ENCODE measurements around the gene OPCML. TPM values are rescaled to one million over a fixed set of nuclear protein-coding genes. Genes with fewer than 3 reads are reported as not detected.

OPCML gene
- total RNA-seq, 2 donors from 2014 or later, result not detected

DNA sequence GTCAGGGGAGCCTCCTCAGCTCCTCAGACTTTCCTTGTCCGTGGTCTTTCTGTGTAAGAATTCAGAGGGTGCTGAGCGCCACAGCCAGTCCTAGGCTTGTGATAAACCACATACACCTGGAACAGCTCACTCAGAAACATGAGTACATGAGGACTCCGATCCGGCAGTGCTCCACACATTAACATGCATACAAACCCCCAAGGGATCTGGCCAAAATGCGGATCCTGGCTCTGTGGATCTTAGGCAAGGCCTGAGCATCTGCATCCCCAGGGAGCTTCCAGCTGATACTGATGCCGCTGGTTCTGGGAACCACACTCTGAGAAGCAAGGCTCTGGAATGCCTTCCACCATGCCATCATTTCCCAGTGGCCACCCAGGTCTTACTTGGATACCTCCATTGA lies 20.6 kb upstream of the OPCML start:
- no peak for DNase-seq (ENCODE audit: low spot score)
- no peak overlapping the region for H3K4me3 Mint-ChIP-seq
- H3K36me3 Mint-ChIP-seq, result no peaks in the 10 kb centered on the region
- no peak overlapping the region for H3K27ac Mint-ChIP-seq
- H3K4me1 Mint-ChIP-seq (ENCODE audit: low read depth in 2 of 2), result no peaks in the 10 kb centered on the region
- peaks cover 4% of the 10 kb centered on the region for H3K9me3 Mint-ChIP-seq
- H3K27me3 Mint-ChIP-seq, result no peaks in the 10 kb centered on the region
- ATAC-seq, result no peak

DNA sequence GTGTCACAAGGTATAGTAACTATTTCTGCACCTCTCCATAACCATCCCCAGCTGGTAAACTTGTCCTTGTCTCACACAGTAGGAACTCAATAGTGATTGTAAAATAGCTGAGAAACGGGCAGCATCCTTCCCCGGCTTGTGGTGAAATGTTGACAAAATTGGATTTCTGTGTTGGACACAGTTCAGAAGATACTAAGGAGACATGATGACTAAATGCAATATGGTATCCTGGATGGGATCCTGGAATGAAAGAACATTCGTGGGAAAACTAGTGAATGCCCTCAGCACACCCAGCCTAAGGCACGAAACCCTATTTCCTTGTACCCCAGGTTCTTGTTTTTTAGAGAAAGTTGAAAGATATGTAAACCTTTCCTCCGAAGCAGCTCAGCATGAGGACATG lies 18.8 kb upstream of the OPCML start:
- Mint-ChIP-seq H3K27ac (no peak overlapping the region), H3K36me3 (no peaks in the 10 kb centered on the region), H3K4me3 (no peak overlapping the region), H3K27me3 (no peaks in the 10 kb centered on the region), H3K4me1 (ENCODE audit: low read depth in 2 of 2) (no peaks in the 10 kb centered on the region), H3K9me3 (peaks cover 3% of the 10 kb centered on the region)
- ATAC-seq (no peak), DNase-seq (ENCODE audit: low spot score) (no peak)

DNA sequence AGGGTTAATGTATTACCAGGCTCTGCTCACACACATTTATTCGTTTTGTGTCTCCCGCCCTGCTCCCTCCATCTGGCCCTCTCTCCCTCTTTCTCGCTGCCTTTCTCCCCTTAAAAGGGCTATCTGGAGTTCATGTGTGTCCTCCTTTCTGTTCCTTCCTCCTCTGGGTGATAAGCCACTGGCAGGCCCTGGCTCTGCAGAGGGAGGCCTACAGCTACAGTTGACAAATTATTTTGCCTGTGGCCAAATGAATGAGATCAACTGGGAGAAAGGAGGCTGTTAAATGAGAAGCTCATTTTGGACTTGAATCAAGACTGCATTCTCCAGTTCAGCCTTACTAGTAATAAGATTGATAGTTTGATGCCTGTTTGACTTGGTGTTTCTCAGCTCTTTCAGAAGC lies 17.5 kb upstream of the OPCML start:
- Mint-ChIP-seq H3K27ac (no peak overlapping the region), H3K4me3 (no peak overlapping the region), H3K27me3 (no peaks in the 10 kb centered on the region), H3K9me3 (peaks cover 3% of the 10 kb centered on the region), H3K4me1 (ENCODE audit: low read depth in 2 of 2) (no peaks in the 10 kb centered on the region), H3K36me3 (no peaks in the 10 kb centered on the region)
- DNase-seq (ENCODE audit: low spot score) (no peak), ATAC-seq (no peak)

DNA sequence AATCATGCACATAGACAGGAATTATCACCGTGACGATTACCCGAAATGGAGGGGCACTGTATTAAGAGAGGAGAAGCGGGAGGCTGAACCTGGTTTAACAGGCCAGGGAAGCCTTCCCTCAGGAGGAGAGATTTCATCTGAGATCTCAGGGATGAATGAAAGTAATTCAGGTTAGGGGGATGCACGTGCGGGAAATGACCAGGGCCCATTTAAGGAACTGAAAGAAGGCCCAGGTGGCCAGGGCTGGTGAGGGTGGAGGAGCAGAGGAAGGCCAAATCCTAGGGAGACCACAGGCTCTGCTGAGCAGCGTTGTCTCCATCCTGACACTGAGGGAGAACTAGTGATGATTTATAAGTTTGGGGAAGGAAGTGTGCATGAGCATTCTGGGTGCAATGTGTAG lies 16.3 kb upstream of the OPCML start:
- ATAC-seq (no peak), DNase-seq (ENCODE audit: low spot score) (no peak)
- H3K4me1 Mint-ChIP-seq (ENCODE audit: low read depth in 2 of 2), result no peaks in the 10 kb centered on the region
- no peaks in the 10 kb centered on the region for H3K36me3 Mint-ChIP-seq
- H3K27me3 Mint-ChIP-seq, result no peaks in the 10 kb centered on the region
- no peak overlapping the region for H3K4me3 Mint-ChIP-seq
- no peak overlapping the region for H3K27ac Mint-ChIP-seq
- peaks cover 3% of the 10 kb centered on the region for H3K9me3 Mint-ChIP-seq

DNA sequence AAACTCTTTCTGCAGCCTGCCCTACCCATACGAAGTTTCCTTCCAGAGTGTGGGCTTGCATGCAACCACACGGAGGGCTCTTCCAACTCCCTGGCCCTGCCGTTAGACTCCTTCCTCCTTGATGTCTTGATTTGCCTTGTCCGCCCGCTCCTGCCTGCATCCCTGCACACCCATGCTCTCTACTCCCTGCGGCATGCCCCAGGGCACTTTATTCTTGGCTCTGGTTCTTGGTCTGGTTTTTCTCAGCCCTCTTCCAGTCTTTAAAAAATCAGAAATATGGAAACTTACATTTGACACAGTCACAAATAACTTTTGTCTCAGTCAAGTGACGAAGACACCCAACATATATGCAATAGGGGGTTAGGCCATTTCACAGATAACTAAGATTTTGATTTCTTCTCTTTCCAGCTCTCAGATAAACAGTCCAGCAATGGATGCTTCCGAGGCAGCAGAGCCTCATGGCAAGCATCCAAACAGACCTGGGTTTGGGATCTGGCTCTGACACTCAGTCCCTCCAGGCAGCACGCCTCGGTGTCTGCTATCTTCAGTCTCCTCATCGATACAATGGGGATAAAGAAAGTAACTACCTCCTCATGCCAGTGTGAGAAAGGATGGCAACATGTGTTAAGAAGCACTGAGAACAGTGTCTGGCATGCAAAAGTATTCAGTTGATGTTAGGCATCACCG lies 15.7 kb upstream of the OPCML start:
- Mint-ChIP-seq H3K4me1 (ENCODE audit: low read depth in 2 of 2) (no peaks in the 10 kb centered on the region), H3K27me3 (no peaks in the 10 kb centered on the region), H3K9me3 (peaks cover 3% of the 10 kb centered on the region), H3K36me3 (no peaks in the 10 kb centered on the region), H3K27ac (no peak overlapping the region), H3K4me3 (no peak overlapping the region)
- DNase-seq (ENCODE audit: low spot score) (no peak), ATAC-seq (no peak)

DNA sequence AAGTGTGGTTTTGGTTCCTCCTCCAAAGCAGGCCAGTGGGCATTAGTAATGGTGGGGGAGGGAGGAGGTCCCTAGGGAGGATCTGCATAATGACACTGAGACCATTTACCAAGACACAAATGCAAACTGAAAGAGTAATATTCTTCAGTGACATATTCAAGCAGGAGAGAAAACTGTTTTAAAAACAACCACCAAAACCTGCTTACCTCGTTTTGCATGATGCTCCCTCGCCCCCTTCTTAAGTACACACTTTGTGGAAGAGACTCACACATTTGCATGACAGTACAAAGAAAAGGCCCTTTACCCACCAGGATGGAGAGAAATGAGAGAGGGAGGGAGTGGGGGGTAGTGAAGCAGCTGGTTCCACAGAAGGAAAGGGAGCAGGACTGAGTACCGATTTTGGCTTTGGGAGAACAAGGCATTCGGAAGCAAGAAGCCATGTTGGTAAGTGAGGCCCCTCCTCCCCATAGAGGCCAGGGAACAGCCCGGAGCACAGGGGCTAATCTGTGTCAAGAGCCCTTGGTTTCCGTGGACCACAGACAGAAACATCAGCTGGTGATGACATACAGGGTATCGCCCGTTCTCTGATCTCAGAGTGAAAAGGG lies 13.0 kb upstream of the OPCML start:
- ATAC-seq (no peak), DNase-seq (ENCODE audit: low spot score) (no peak)
- Mint-ChIP-seq H3K9me3 (peaks cover 3% of the 10 kb centered on the region), H3K4me1 (ENCODE audit: low read depth in 2 of 2) (no peaks in the 10 kb centered on the region), H3K27me3 (no peaks in the 10 kb centered on the region), H3K36me3 (no peaks in the 10 kb centered on the region), H3K4me3 (no peak overlapping the region), H3K27ac (no peak overlapping the region)

DNA sequence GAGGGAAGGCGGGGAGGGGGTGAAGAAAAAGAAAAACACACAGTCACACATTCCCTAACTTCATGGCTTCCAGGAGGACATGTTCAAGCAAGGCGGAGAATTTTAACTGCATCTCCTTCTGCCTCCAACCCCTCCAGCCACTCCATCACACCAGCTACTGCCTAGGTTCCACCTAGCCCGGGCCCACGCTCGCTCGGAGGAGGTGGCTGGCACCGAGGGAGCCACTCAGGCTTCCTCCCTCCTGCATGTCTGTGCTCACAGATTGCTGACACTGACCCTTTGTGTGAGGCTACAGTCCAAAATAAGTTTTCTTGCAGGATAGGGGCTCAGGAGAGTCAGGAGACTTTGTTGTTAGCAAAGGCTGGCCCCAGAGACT lies 9.4 kb upstream of the OPCML start:
- ATAC-seq, result no peak
- no peak overlapping the region for H3K4me3 Mint-ChIP-seq
- H3K27me3 Mint-ChIP-seq, result no peaks in the 10 kb centered on the region
- H3K36me3 Mint-ChIP-seq, result no peaks in the 10 kb centered on the region
- H3K4me1 Mint-ChIP-seq (ENCODE audit: low read depth in 2 of 2), result no peaks in the 10 kb centered on the region
- no peak overlapping the region for H3K27ac Mint-ChIP-seq
- H3K9me3 Mint-ChIP-seq, result peaks cover 3% of the 10 kb centered on the region
- DNase-seq (ENCODE audit: low spot score), result no peak

DNA sequence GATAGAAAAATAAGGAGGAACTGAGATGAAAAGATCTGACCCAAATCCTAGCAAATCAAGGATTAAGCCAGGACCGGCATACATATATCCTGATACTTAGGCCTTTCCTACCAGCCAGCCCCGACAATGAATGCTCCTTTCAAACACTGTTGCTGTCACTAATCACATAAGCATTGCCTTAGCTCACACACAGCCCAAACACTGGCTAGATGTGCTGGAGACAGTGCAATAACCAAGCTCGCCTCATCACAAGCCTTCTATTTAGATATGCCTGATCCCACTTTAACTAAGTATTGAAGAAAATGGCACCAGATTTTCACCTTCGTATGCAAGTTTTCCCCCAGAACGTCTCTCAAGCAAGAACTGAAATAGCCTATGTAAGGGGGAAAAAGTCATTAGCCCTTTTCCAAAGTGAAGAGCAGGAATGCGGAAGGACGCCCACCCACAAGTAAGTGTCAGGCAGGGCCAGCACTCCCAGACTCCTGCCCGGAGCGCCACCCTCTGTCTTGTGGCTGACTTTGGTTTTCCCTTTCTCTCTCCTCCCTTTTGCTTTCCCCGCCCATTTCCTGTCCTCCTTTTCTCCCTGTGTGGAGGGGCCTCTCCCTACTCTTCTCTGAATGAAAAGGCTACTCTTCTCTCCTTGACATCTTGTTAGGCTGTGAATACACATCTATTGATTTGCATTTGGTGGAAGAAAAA lies 8.9 kb upstream of the OPCML start:
- Mint-ChIP-seq H3K4me1 (ENCODE audit: low read depth in 2 of 2) (no peaks in the 10 kb centered on the region), H3K9me3 (peaks cover 3% of the 10 kb centered on the region), H3K27ac (no peak overlapping the region), H3K27me3 (no peaks in the 10 kb centered on the region), H3K4me3 (no peak overlapping the region), H3K36me3 (no peaks in the 10 kb centered on the region)
- no peak for ATAC-seq
- no peak for DNase-seq (ENCODE audit: low spot score)

DNA sequence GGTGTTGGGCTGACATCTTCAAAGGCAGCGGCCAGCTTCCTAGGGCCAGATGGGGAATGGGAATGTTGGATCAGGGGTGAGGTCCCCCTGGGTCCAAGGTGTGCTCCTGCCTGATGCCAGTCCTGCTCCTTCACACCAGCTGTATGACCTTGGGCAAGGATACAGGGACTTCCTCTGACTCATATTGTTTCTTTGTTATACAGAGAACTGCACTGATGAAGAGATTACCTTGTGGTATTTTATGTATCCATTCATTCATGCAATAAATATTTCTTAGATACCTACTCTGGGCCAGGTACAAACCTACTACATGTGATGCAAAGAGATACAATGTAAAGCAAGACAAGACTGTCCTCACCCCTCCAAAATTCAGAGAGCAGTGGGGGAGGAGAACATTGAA lies 3.9 kb upstream of the OPCML start:
- Mint-ChIP-seq H3K27me3 (peaks cover 16 to 29% of the 10 kb centered on the region in 2 donors), H3K36me3 (no peaks in the 10 kb centered on the region), H3K27ac (no peak overlapping the region), H3K9me3 (peaks cover 3% of the 10 kb centered on the region), H3K4me3 (no peak overlapping the region), H3K4me1 (ENCODE audit: low read depth in 2 of 2) (no peaks in the 10 kb centered on the region)
- DNase-seq (ENCODE audit: low spot score) (no peak), ATAC-seq (no peak)

DNA sequence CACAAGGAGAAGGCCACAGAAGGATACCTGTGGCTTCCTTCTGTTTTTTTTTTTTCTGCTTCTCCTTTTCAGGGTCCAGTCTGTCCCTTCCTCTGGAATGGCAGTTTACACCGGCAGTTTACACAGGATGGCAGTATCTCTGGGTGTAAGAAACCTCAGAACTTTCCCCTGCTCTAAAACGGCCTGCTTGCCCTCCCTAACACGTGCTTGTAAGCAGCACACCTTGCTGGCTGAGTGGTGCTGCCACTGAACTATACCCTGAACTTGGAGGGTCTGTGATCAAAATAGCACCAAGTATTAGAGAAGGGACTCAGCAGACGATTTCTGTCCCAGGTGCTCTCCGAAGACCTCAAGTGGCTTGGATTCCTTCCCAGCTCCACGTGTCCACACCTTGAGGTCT lies 904 bp upstream of the OPCML start:
- H3K27me3 Mint-ChIP-seq, result peaks cover 31 to 43% of the 10 kb centered on the region in 2 donors
- H3K36me3 Mint-ChIP-seq, result no peaks in the 10 kb centered on the region
- no peaks in the 10 kb centered on the region for H3K4me1 Mint-ChIP-seq (ENCODE audit: low read depth in 2 of 2)
- no peak for DNase-seq (ENCODE audit: low spot score)
- H3K9me3 Mint-ChIP-seq, result no peaks in the 10 kb centered on the region
- H3K27ac Mint-ChIP-seq, result no peak overlapping the region
- H3K4me3 Mint-ChIP-seq, result no peak overlapping the region
- ATAC-seq, result no peak

DNA sequence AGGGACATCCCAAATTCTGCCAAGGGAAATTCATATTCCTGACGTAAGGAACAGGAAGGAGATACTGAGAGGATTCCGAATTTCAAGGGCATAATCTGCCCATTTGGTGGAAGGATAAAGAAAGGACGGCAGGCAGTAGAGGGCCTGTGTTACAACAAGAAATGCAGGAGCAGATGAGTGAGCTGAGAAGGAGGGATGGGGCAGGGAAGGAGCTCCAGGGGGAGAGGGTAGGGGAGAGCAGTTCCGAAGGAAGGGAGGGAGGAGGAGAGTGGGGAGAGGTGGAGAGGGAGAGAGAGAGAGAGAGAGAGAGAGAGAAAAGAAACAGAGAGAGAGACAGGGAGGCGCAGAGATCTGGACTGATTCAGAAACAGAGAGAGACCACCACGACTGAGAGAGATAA lies 843 bp downstream of the OPCML start:
- Mint-ChIP-seq H3K4me1 (ENCODE audit: low read depth in 2 of 2) (no peaks in the 10 kb centered on the region), H3K36me3 (no peaks in the 10 kb centered on the region), H3K4me3 (no peak overlapping the region), H3K9me3 (no peaks in the 10 kb centered on the region), H3K27ac (no peak overlapping the region), H3K27me3 (peaks cover 31 to 44% of the 10 kb centered on the region in 2 donors)
- peak in 1 of 2 donors; percentile 26 for ATAC-seq
- DNase-seq (ENCODE audit: low spot score), result no peak

DNA sequence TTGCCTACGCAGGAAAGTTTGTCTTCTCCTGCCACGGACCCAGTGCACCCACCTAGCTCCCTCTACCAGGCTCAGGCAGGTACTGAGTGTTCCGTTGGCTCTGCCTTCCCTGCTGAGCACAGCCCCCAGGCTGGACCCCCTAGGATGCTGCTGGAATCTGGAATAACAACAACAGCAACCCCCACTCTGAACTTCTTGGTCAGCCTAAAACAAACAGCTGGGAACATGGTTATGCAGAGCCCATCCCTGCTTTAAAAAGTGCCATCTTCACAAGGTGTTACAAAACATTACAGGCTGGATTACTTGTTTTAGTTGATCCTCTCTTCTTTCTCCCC lies 1.8 kb downstream of the OPCML start:
- no peak for ATAC-seq
- H3K4me1 Mint-ChIP-seq (ENCODE audit: low read depth in 2 of 2), result no peaks in the 10 kb centered on the region

DNA sequence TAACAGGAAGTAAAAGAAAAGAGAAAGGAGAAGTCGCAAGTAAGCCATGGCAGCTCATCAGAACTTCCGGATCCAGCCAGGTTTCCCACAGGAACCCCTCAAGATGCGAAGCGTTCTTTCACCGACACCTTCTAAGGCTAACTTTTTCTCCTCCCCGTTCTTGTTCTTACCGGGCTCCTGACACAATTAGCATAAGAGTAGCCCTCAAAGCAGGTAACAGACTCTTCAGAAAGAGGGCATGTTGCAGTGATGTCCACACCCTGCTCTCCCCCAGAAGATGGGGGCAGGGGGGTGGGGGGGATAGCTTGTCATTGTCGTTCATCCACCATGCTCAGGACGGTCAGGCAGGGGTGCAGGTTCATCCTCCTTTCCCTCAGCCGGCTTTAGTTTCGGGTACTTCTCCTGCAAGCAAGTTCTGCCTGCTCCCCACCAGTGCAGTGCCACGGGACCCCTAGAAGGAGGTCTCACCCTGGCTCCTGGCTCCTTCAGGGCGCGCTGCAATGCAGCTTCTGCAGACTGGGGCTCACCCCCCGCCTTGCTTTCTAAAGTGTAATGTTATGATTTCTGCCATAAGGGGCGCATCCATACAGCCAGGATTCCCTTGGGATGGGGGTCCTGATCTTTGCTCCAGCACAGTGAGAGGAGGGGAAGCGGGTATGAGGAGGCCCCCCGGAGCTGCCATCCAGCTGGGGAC lies 2.3 kb downstream of the OPCML start:
- DNase-seq (ENCODE audit: low spot score) (no peak), ATAC-seq (no peak)
- H3K4me1 Mint-ChIP-seq (ENCODE audit: low read depth in 2 of 2), result no peaks in the 10 kb centered on the region
- H3K4me3 Mint-ChIP-seq, result no peak overlapping the region
- H3K27ac Mint-ChIP-seq, result no peak overlapping the region
- H3K36me3 Mint-ChIP-seq, result no peaks in the 10 kb centered on the region
- H3K27me3 Mint-ChIP-seq, result peaks cover 31 to 44% of the 10 kb centered on the region in 2 donors
- H3K9me3 Mint-ChIP-seq, result no peaks in the 10 kb centered on the region

More for the DNA sequence above, 1.8 kb downstream of the OPCML start:
- Mint-ChIP-seq H3K9me3 (no peaks in the 10 kb centered on the region), H3K27ac (no peak overlapping the region), H3K36me3 (no peaks in the 10 kb centered on the region), H3K4me3 (no peak overlapping the region), H3K27me3 (peaks cover 31 to 44% of the 10 kb centered on the region in 2 donors)
- no peak for DNase-seq (ENCODE audit: low spot score)

DNA sequence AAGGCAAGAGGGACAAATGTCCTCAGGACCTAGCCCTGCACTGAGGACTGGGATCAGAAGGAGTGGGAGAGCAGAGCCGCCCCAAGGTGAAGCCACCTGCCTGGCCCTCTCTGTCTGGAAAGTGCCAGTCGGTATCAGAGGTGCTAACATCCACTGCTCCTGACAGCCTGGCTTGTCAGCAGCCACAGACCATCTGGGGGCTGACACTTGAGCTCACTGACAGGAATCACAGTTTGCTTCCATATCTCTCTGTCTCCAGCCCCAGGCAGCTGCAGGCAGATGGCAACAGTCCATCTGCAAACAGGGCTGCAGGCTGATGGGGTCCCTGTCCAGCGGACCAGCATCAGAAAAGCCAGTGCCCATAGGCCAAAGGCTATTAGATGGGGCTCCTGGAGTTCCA lies 5.5 kb downstream of the OPCML start:
- Mint-ChIP-seq H3K9me3 (no peaks in the 10 kb centered on the region), H3K27me3 (peaks cover 20 to 21% of the 10 kb centered on the region in 2 donors), H3K27ac (no peak overlapping the region), H3K4me3 (no peak overlapping the region), H3K4me1 (ENCODE audit: low read depth in 2 of 2) (no peaks in the 10 kb centered on the region), H3K36me3 (no peaks in the 10 kb centered on the region)
- ATAC-seq (peak in 1 of 2 donors; percentile 31), DNase-seq (ENCODE audit: low spot score) (no peak)
